IPS-18c (cell line): ENCODE data around the gene SH3BP1.
"Not testable (repeated sequence)": the region's sequence is repeated elsewhere in the genome, so short reads cannot be mapped to it uniquely, and the experiment has no call there.

Experiments
- H3K4me3 ChIP-seq: 2 replicates; pipeline ENCODE4 v1.7.0; 2013; ENCODE audit warnings: low read depth, mild to moderate bottlenecking, low read length, moderate library complexity; ENCODE audit not compliant: insufficient read depth
- H3K9me3 ChIP-seq: one replicate; pipeline ENCODE4 v1.6.1; 2013; ENCODE audit warnings: mild to moderate bottlenecking, low read length, moderate library complexity; ENCODE audit not compliant: control insufficient read depth, insufficient read depth

Gene SH3BP1

GRCh38 chr22:37684803-37685615, 45.5 kb downstream of the SH3BP1 start:
- Histone ChIP-seq H3K4me3 (no peak overlapping the region), H3K9me3 (no peaks in the 10 kb centered on the region)

GRCh38 chr22:37686002-37686982, 46.8 kb downstream of the SH3BP1 start, which contains the start of gene NOL12:
Gene NOL12, plus strand, starts transcription at chr22:37686343. Its CDS starts 50 bp downstream, at chr22:37686393.
- no peaks in the 10 kb centered on the region for H3K9me3 ChIP-seq

GRCh38 chr22:37690407-37690806, 50.9 kb downstream of the SH3BP1 start:
- no peak overlapping the region for H3K4me3 ChIP-seq
- peaks cover 2% of the 10 kb centered on the region for H3K9me3 ChIP-seq

More at GRCh38 chr22:37686002-37686982, 46.8 kb downstream of the SH3BP1 start, which contains the start of gene NOL12:
- H3K4me3 ChIP-seq: peak within 1 kb of the TSS; percentile 96

- no peak overlapping the region for H3K4me3 ChIP-seq
- H3K9me3 ChIP-seq: peaks cover 2% of the 10 kb centered on the region
Observed at GRCh38 chr22:37690901-37691504, 51.5 kb downstream of the SH3BP1 start.

GRCh38 chr22:37692627-37693285, 53.3 kb downstream of the SH3BP1 start:
- Histone ChIP-seq H3K4me3 (no peak overlapping the region), H3K9me3 (peaks cover 5% of the 10 kb centered on the region)

GRCh38 chr22:37694131-37694530, 54.7 kb downstream of the SH3BP1 start:
- H3K4me3 ChIP-seq, H3K9me3 ChIP-seq: not testable (repeated sequence)

- not testable (repeated sequence) for H3K4me3 ChIP-seq
Observed at GRCh38 chr22:37696260-37696656, 56.8 kb downstream of the SH3BP1 start.

GRCh38 chr22:37696657-37697537, 57.4 kb downstream of the SH3BP1 start, which contains the start of gene TRIOBP:
Gene TRIOBP, plus strand, starts transcription at chr22:37697048. Its CDS starts 4,318 bp downstream, at chr22:37701366.
- H3K9me3 ChIP-seq: peaks cover 5% of the 10 kb centered on the region
- H3K4me3 ChIP-seq: peak within 1 kb of the TSS; percentile 73

More at GRCh38 chr22:37696260-37696656, 56.8 kb downstream of the SH3BP1 start:
- not testable (repeated sequence) for H3K9me3 ChIP-seq

- Histone ChIP-seq H3K4me3 (peak overlapping the region; percentile 73), H3K9me3 (peaks cover 5% of the 10 kb centered on the region)
Observed at GRCh38 chr22:37697538-37697835, 58.0 kb downstream of the SH3BP1 start.

GRCh38 chr22:37701141-37701786, 61.8 kb downstream of the SH3BP1 start:
- no peak overlapping the region for H3K4me3 ChIP-seq
- H3K9me3 ChIP-seq: no peaks in the 10 kb centered on the region

- Histone ChIP-seq H3K9me3 (no peaks in the 10 kb centered on the region), H3K4me3 (no peak overlapping the region)
Observed at GRCh38 chr22:37703906-37704305, 64.4 kb downstream of the SH3BP1 start.

GRCh38 chr22:37704645-37705044, 65.2 kb downstream of the SH3BP1 start:
- Histone ChIP-seq H3K9me3 (no peaks in the 10 kb centered on the region), H3K4me3 (no peak overlapping the region)

GRCh38 chr22:37705205-37705604, 65.7 kb downstream of the SH3BP1 start:
- H3K9me3 ChIP-seq: no peaks in the 10 kb centered on the region

More at GRCh38 chr22:37705205-37705604, 65.7 kb downstream of the SH3BP1 start:
- no peak overlapping the region for H3K4me3 ChIP-seq
